ENCODE data around the gene CRAMP1.

GRCh38 chr16:1613728-1614455 lies 1.7 kb downstream of the CRAMP1 start:
- TF ChIP-seq POLR2AphosphoS5 (IDR thresholded peaks at IDR 0.05) (no peak), CTCF (IDR thresholded peaks at IDR 0.05) (no peak), EP300 (IDR thresholded peaks at IDR 0.05) (no peak), POLR2A (IDR thresholded peaks at IDR 0.05) (no peak)

Data from gastroesophageal sphincter (tissue), 3 donors.